HG02885 (cell line): ENCODE results near the gene PELO.
A peak's percentile ranks its signal among the peaks of the same experiment; 100 is the strongest.
"Not testable (repeated sequence)": the region's sequence is repeated elsewhere in the genome, so short reads cannot be mapped to it uniquely, and the experiment has no call there.

Source experiments
- ATAC-seq: cut with Tn5 transposase; IDR thresholded peaks from one replicate; pipeline ENCODE4 v1.9.1; 2021; ENCODE audit warnings: mild to moderate bottlenecking; ENCODE audit not compliant: unreplicated experiment, poor library complexity

Gene PELO

GRCh38 chr5:52787600-52788504 lies at the start of gene PELO, which contains the start of gene ITGA1:
PELO (plus strand) TSS chr5:52787916; CDS start chr5:52800395, 12,479 bp downstream.
ITGA1 (plus strand) TSS chr5:52787916; CDS start chr5:52788354, 438 bp downstream.
- peak; percentile 74 for ATAC-seq

- ATAC-seq, result peak; percentile 60
Measured at GRCh38 chr5:52738095-52738506, 49.6 kb upstream of the PELO start.

- ATAC-seq, result no peak
Measured at GRCh38 chr5:52740007-52740406, 47.7 kb upstream of the PELO start.

- ATAC-seq, result no peak
Measured at GRCh38 chr5:52743012-52743411, 44.7 kb upstream of the PELO start.

- no peak for ATAC-seq
Measured at GRCh38 chr5:52743529-52743928, 44.2 kb upstream of the PELO start.

- peak; percentile 79 for ATAC-seq
Measured at GRCh38 chr5:52743970-52744369, 43.7 kb upstream of the PELO start.

GRCh38 chr5:52744867-52745458 lies 42.8 kb upstream of the PELO start:
- not testable (repeated sequence) for ATAC-seq

- ATAC-seq, result no peak
Measured at GRCh38 chr5:52746539-52746938, 41.2 kb upstream of the PELO start.

- peak; percentile 61 for ATAC-seq
Measured at GRCh38 chr5:52748590-52748989, 39.1 kb upstream of the PELO start.

GRCh38 chr5:52749666-52750065 lies 38.0 kb upstream of the PELO start:
- ATAC-seq, result no peak

GRCh38 chr5:52751137-52751536 lies 36.6 kb upstream of the PELO start:
- ATAC-seq, result no peak

- peak; percentile 59 for ATAC-seq
Measured at GRCh38 chr5:52754051-52754450, 33.7 kb upstream of the PELO start.

- ATAC-seq, result no peak
Measured at GRCh38 chr5:52757527-52757926, 30.2 kb upstream of the PELO start.

- ATAC-seq, result no peak
Measured at GRCh38 chr5:52758014-52758413, 29.7 kb upstream of the PELO start.

GRCh38 chr5:52759331-52759730 lies 28.4 kb upstream of the PELO start:
- ATAC-seq, result no peak

- peak; percentile 64 for ATAC-seq
Measured at GRCh38 chr5:52760695-52761366, 26.9 kb upstream of the PELO start.

GRCh38 chr5:52767217-52767743 lies 20.4 kb upstream of the PELO start:
- ATAC-seq, result no peak

GRCh38 chr5:52767766-52768480 lies 19.8 kb upstream of the PELO start:
- peak; percentile 57 for ATAC-seq

- no peak for ATAC-seq
Measured at GRCh38 chr5:52769061-52769460, 18.7 kb upstream of the PELO start.

GRCh38 chr5:52770287-52770939 lies 17.3 kb upstream of the PELO start:
- no peak for ATAC-seq
